A549 (cell line): ENCODE data around the gene ACOXL. TPM values are rescaled to one million over a fixed set of nuclear protein-coding genes. Genes with fewer than 3 reads are reported as not detected.

Experiments
- ATAC-seq, 2 experiments: fragments of 200-7000 bp in 1 of 2; fragments of >200 bp in 1 of 2; cut with Nextera tagmentation in 1 of 2; cut with Tn5 transposase in 1 of 2; 3 replicates each; pipeline versions ENCODE4 v1.8.0 to v1.9.1; 2018 to 2020; ENCODE audit warnings: mild to moderate bottlenecking in 1 of 2, moderate library complexity in 1 of 2
- CTCF ChIA-PET: fragments of 300-600 bp; sonication (Branson Sonifier 250); formaldehyde crosslinking; extraction: SDS; loops from one replicate; lab custom pipeline; 2021; ENCODE audit warnings: antibody characterized with exemption, inconsistent platforms; lab: Yijun Ruan, JAX
- POLR2A ChIA-PET: fragments of 350-600 bp; formaldehyde crosslinking; extraction: SDS; loops from one replicate; lab custom pipeline; 2021; ENCODE audit warnings: antibody characterized with exemption, inconsistent platforms; lab: Yijun Ruan, JAX
- DNase-seq, 2 experiments: peaks; one replicate each; pipeline versions ENCODE4 v3.0.0 to v3.0.0-alpha.2; 2011 to 2016; ENCODE audit warnings: low read depth in 1 of 2, low spot score in 1 of 2
- FAIRE-seq: peaks from 2 replicates; lab custom pipeline; 2011; peaks lifted over from hg19 to GRCh38; lab: Jason Lieb, UNC
- H3K27ac ChIP-seq, 2 experiments: fragments of >200 bp; sonication (Bioruptor Twin); formaldehyde crosslinking; 3 replicates each; pipeline ENCODE4 v1.5.1; 2016 to 2017
- H3K4me1 ChIP-seq: fragments of >200 bp; sonication (Bioruptor Twin); formaldehyde crosslinking; 3 replicates; pipeline ENCODE4 v1.6.1; 2016
- H3K4me2 ChIP-seq: fragments of >200 bp; sonication (Bioruptor Twin); formaldehyde crosslinking; 3 replicates; pipeline ENCODE4 v1.6.1; 2016
- H3K4me3 ChIP-seq: fragments of >200 bp; sonication (Bioruptor Twin); formaldehyde crosslinking; 3 replicates; pipeline ENCODE4 v1.5.1; 2016
- H3K9me3 ChIP-seq: fragments of >200 bp; sonication (Bioruptor Twin); formaldehyde crosslinking; 3 replicates; pipeline ENCODE4 v1.6.1; 2016
- BHLHE40 ChIP-seq: IDR thresholded peaks from 2 replicates; pipeline ENCODE4 v1.6.1; 2012; ENCODE audit warnings: low read depth, low read length, inconsistent platforms
- CBX2 ChIP-seq: fragments of 200-600 bp; sonication (generic); IDR thresholded peaks from 2 replicates; pipeline ENCODE4 v1.6.1; 2016; ENCODE audit warnings: low read depth, mild to moderate bottlenecking, borderline replicate concordance
- CHD4 ChIP-seq: fragments of 200-600 bp; sonication (generic); IDR thresholded peaks from 2 replicates; pipeline ENCODE4 v1.6.1; 2016; ENCODE audit warnings: antibody characterized with exemption, mild to moderate bottlenecking, borderline replicate concordance
- CTCF ChIP-seq: fragments of >200 bp; sonication (Bioruptor Twin); formaldehyde crosslinking; IDR thresholded peaks from 3 replicates; pipeline ENCODE4 v1.5.1; 2016
- FOSL2 ChIP-seq, 2 experiments: fragments of 450-650 bp in 1 of 2; fragments of >200 bp in 1 of 2; sonication (Bioruptor Twin) in 1 of 2; formaldehyde crosslinking; IDR thresholded peaks; 2 replicates each; pipeline versions ENCODE4 v1.5.0 to v1.6.1; 2016 to 2020; ENCODE audit warnings: mild to moderate bottlenecking in 1 of 2, moderate library complexity in 1 of 2
- FOXS1 ChIP-seq: fragments of 250-450 bp; sonication (Bioruptor Pico); IDR thresholded peaks from 2 replicates; pipeline ENCODE4 v1.5.0; 2020; ENCODE audit warnings: mild to moderate bottlenecking, moderate library complexity
- HMGXB4 ChIP-seq: fragments of 250-450 bp; sonication (Bioruptor Pico); IDR thresholded peaks from 2 replicates; pipeline ENCODE4 v1.5.0; 2021; ENCODE audit warnings: mild to moderate bottlenecking, moderate library complexity, borderline replicate concordance
- HOXA7 ChIP-seq: fragments of 250-450 bp; sonication (Bioruptor Pico); IDR thresholded peaks from 2 replicates; pipeline ENCODE4 v1.5.0; 2020; ENCODE audit warnings: mild to moderate bottlenecking, moderate library complexity
- HOXB13 ChIP-seq: fragments of 250-450 bp; sonication (Bioruptor Pico); IDR thresholded peaks from 2 replicates; pipeline ENCODE4 v1.5.0; 2020; ENCODE audit warnings: low read depth, mild to moderate bottlenecking, moderate library complexity
- JUNB ChIP-seq: fragments of >200 bp; sonication (Bioruptor Twin); formaldehyde crosslinking; IDR thresholded peaks from 2 replicates; pipeline ENCODE4 v1.6.1; 2016
- KDM5A ChIP-seq: fragments of 200-600 bp; sonication (generic); IDR thresholded peaks from 2 replicates; pipeline ENCODE4 v1.6.1; 2016; ENCODE audit warnings: antibody characterized with exemption, mild to moderate bottlenecking
- MAX ChIP-seq: IDR thresholded peaks from 2 replicates; pipeline ENCODE4 v1.6.1; 2012
- MYC ChIP-seq: IDR thresholded peaks from 2 replicates; pipeline ENCODE4 v1.6.1; 2012; ENCODE audit warnings: mild to moderate bottlenecking, inconsistent platforms, low read length, improper control_type of control experiment, borderline replicate concordance
- PBX3 ChIP-seq: IDR thresholded peaks from 2 replicates; pipeline ENCODE4 v1.6.1; 2012
- PHF8 ChIP-seq: fragments of 200-600 bp; sonication (generic); IDR thresholded peaks from 2 replicates; pipeline ENCODE4 v1.6.1; 2016; ENCODE audit warnings: low read depth, mild to moderate bottlenecking, antibody characterized with exemption, moderate library complexity, borderline replicate concordance
- RAD21 ChIP-seq, 2 experiments: fragments of >200 bp in 1 of 2; sonication (Bioruptor Twin) in 1 of 2; formaldehyde crosslinking in 1 of 2; IDR thresholded peaks in 1 of 2; conservative IDR thresholded peaks in 1 of 2; 2 replicates in 1 of 2; 3 replicates in 1 of 2; pipeline ENCODE4 v1.6.1; 2012 to 2018; ENCODE audit warnings: inconsistent platforms in 1 of 2
- RCOR1 ChIP-seq: fragments of 150-350 bp; IDR thresholded peaks from 2 replicates; pipeline ENCODE4 v1.6.1; 2014; ENCODE audit warnings: antibody characterized with exemption, low read length, low read depth
- REST ChIP-seq: fragments of 200-600 bp; sonication (generic); IDR thresholded peaks from 2 replicates; pipeline ENCODE4 v1.6.1; 2016; ENCODE audit warnings: antibody characterized with exemption, mild to moderate bottlenecking, moderate library complexity
- RFX5 ChIP-seq: fragments of 450-650 bp; IDR thresholded peaks from 2 replicates; pipeline ENCODE4 v1.7.1; 2014; ENCODE audit warnings: antibody characterized with exemption, mild to moderate bottlenecking, moderate library complexity
- TFCP2L1 ChIP-seq: fragments of 250-450 bp; sonication (Bioruptor Pico); IDR thresholded peaks from 2 replicates; pipeline ENCODE4 v1.5.0; 2021; ENCODE audit warnings: mild to moderate bottlenecking
- USF2 ChIP-seq: fragments of 450-650 bp; IDR thresholded peaks from 2 replicates; pipeline ENCODE4 v1.6.1; 2014; ENCODE audit warnings: antibody characterized with exemption
- ZC3H11A ChIP-seq: fragments of 450-650 bp; IDR thresholded peaks from 2 replicates; pipeline ENCODE4 v1.6.1; 2014; ENCODE audit warnings: antibody characterized with exemption, mild to moderate bottlenecking
- ZSCAN20 ChIP-seq: fragments of 250-450 bp; sonication (Bioruptor Pico); IDR thresholded peaks from 2 replicates; pipeline ENCODE4 v1.8.0; 2022; ENCODE audit warnings: mild to moderate bottlenecking, moderate library complexity
- WGBS: methylation state at CpG from one replicate; pipeline ENCODE4 v1.1.6; 2017; ENCODE audit errors: missing lambda C conversion rate; 5-methylcytosine and 5-hydroxymethylcytosine counted together
- polyA plus RNA-seq, 4 experiments: library from polyadenylated mRNA; depleted of rRNA in 3 of 4; stranded (reverse); fragments of >200 nt; fragmentation: RNase III in 1 of 4; extraction: RNeasy Plus Mini Kit Qiagen cat#74134 plus additional on column Dnase treatment in 1 of 4; gene quantifications; 2 replicates in 3 of 4; 3 replicates in 1 of 4; pipeline ENCODE4 v1.2.3, GENCODE V29; 2011 to 2017

Gene ACOXL
- polyA plus RNA-seq, 2 of the 4 experiments (the other 2 are of a cell fraction) = not detected

GRCh38 chr2:111048856-111049768 lies 316.7 kb downstream of the ACOXL start:
- WGBS = 43% methylated on average over 12 of the region's 12 CpGs
- POLR2A ChIA-PET = no interaction called here
- H3K4me2 ChIP-seq = no peak overlapping the region
- H3K9me3 ChIP-seq = no peaks in the 10 kb centered on the region
- no peak overlapping the region for H3K4me3 ChIP-seq
- ATAC-seq (no peak), DNase-seq (no peak), FAIRE-seq (no peak)
- TF ChIP-seq JUNB = no peak
- TF ChIP-seq CHD4 = no peak
- TF ChIP-seq PBX3 = no peak
- no peak for TF ChIP-seq FOXS1
- no peak for TF ChIP-seq CBX2
- TF ChIP-seq RAD21 (conservative IDR thresholded peaks at IDR 0.05 in 1 of 2, IDR thresholded peaks at IDR 0.05 in 1 of 2) = no peak
- no peak for TF ChIP-seq PHF8
- TF ChIP-seq MAX = no peak
- H3K4me1 ChIP-seq = no peaks in the 10 kb centered on the region
- CTCF ChIA-PET = interaction anchor here (0.9 to 1.4 kb wide), 4 partner anchors 14 to 238 kb away, joined by 3 to 5 read pairs (median 3); no protein-coding TSS in a partner anchor
- H3K27ac ChIP-seq = no peak overlapping the region

- POLR2A ChIA-PET = no interaction called here
- ATAC-seq (no peak), FAIRE-seq (no peak), DNase-seq (no peak)
- H3K4me3 ChIP-seq = no peak overlapping the region
- CTCF ChIA-PET = interaction anchor here (0.9 to 1.4 kb wide), 3 partner anchors 15 to 239 kb away, joined by 3 to 5 read pairs (median 3); no protein-coding TSS in a partner anchor
- H3K4me2 ChIP-seq = no peak overlapping the region
- 73% methylated on average over 8 of the region's 8 CpGs for WGBS
- H3K4me1 ChIP-seq = no peaks in the 10 kb centered on the region
- no peak overlapping the region for H3K27ac ChIP-seq
- no peaks in the 10 kb centered on the region for H3K9me3 ChIP-seq
- TF ChIP-seq KDM5A = no peak
- TF ChIP-seq RFX5 = no peak
- no peak for TF ChIP-seq ZC3H11A
- no peak for TF ChIP-seq RCOR1
- no peak for TF ChIP-seq USF2
- TF ChIP-seq HOXB13 = no peak
- TF ChIP-seq HMGXB4 (CRISPR knock-in tag) = no peak
- no peak for TF ChIP-seq BHLHE40
- no peak for TF ChIP-seq CBX2
- no peak for TF ChIP-seq HOXA7 (CRISPR knock-in tag)
- no peak for TF ChIP-seq TFCP2L1 (CRISPR knock-in tag)
- TF ChIP-seq ZSCAN20 (CRISPR knock-in tag) = no peak
- no peak for TF ChIP-seq CTCF
- no peak for TF ChIP-seq MYC
- no peak for TF ChIP-seq FOSL2 (IDR thresholded peaks at IDR 0.05)
- TF ChIP-seq FOSL2 (CRISPR knock-in tag; IDR thresholded peaks at IDR 0.05) = no peak
- no peak for TF ChIP-seq MAX
- no peak for TF ChIP-seq REST
These were observed 317.6 kb downstream of the ACOXL start for GRCh38 chr2:111049792-111050640.
